HG02642 (cell line): Measurements from ENCODE around the gene TSC22D3.

Experiments
- ATAC-seq: cut with Tn5 transposase; IDR thresholded peaks from one replicate; pipeline ENCODE4 v1.9.1; 2021; ENCODE audit warnings: mild to moderate bottlenecking; ENCODE audit not compliant: unreplicated experiment, poor library complexity

Gene TSC22D3

DNA sequence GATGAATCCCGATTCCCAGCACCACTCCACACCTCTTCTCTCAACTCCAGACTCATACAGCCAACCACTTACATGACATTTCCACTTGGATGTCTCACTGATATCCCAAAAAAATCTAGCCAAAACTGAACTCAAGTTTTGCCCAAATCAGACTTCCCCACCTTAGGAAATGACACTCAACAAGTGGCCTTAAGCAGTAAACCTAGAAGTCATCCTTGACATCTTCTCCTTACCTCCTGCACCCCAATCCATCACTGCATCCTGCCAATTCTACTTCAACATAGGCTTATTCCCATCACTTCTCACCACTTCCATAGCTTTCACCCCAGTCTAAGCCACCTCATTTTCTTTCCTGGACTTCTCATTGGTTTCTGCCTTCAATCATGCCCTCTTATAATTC is 108.2 kb downstream of the TSC22D3 start:
- no peak for ATAC-seq

DNA sequence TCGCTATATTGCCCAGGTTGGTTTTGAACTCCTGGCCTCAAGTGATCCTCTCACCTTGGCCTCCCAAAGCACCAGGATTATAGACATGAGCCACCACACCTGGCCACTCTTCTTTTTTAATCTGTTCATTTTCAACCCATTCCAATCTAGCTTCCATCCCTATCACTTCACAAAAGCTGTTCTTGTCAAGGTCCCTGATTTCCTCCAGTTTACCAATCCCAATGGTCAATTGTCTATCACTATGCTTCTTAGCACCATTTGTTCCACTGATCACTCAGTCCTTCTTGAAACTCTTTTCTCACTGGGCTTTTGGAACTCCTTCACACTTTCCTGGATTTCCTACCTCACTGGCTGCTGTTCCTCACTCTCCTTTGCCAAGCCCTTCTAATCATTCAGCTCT is 108.7 kb downstream of the TSC22D3 start:
- no peak for ATAC-seq
